Measurements from ENCODE around the gene ARHGAP26.

ARHGAP26 gene

GRCh38 chr5:143174714-143175398 is 404.7 kb downstream of the ARHGAP26 start:
- no peak for FAIRE-seq

- no peak for FAIRE-seq
These were observed 405.9 kb downstream of the ARHGAP26 start for GRCh38 chr5:143176048-143176447.

- FAIRE-seq = no peak
These were observed 407.2 kb downstream of the ARHGAP26 start for GRCh38 chr5:143177263-143177983.

- FAIRE-seq = no peak
These were observed 409.1 kb downstream of the ARHGAP26 start for GRCh38 chr5:143179126-143179740.

DNA sequence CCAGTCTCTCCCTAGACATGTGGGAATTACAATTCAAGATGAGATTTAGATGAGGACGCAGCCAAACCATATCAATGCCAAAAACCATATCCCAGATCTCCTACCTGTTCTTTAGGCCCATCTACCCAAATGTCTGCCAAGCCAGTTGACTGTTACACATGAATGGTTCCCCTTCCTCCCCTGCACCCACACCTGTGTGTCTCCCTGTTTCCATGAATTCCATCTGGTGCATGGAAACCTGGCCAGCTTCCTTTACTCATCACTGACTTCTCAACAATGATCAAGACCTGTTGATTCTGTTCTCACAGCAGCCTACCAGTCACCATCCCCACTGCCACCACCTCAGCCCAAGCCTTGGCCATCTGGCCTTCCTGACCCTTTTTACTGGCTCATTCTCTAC is 410.6 kb downstream of the ARHGAP26 start:
- no peak for FAIRE-seq

DNA sequence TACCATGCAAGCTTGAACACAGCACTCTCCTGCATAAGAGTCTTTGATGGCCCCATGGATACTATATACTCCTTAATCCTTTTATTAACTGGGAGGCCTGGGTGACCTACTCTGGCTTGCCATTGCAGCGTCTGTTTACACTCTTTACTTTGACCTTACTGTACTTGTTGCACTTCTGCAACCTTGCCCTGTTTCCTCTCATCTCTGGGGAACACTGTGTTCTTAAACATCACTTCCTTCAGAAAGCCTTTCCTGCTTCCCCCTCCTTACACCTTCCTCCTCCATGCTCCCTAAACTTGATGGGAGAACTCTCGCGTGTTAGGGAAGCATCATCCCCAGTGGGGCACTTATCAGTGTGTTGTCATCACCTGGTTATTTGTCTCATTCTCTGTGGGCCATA is 411.0 kb downstream of the ARHGAP26 start:
- FAIRE-seq = no peak

DNA sequence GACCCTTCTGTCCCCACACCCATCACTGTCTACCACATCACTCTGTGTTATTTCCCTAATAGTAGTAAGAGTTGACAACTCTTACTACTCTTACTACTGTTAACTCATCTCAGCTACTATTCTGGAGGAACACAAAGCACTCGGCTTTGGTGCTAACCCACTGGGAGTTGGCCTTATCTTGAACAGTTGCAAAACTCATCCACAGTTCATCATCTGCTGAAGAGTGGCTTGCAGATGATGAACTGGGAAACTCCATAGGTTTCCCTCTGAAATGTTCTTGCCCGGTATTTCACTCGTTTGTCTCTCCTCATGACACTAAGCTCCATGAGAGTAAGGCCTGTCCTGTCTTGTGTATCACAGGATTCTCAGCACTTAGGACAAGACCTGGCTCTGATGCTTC is 411.9 kb downstream of the ARHGAP26 start:
- FAIRE-seq = no peak

- no peak for FAIRE-seq
These were observed 413.0 kb downstream of the ARHGAP26 start for GRCh38 chr5:143182901-143183820.

DNA sequence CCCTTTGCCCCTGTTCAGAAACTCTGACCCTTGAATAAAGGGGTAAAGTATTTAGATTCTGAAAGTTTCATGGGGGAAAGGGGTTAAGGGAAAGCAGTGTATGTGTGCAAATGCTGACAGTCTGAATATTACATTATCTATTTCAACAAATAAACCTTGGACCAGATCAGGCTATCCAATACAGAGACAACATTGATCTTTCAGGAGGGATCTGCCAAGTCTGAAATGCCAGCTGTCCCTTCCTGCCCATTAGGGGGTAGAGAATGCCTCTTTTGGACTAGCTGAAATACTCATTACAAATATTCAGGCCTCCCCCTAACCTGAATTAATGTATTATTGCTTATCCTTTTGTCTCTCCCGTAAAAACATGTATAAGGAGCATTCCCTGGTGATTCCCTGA is 413.8 kb downstream of the ARHGAP26 start:
- no peak for FAIRE-seq

- FAIRE-seq = no peak
These were observed 416.4 kb downstream of the ARHGAP26 start for GRCh38 chr5:143186623-143187022.

GRCh38 chr5:143187495-143187894 is 417.3 kb downstream of the ARHGAP26 start:
- FAIRE-seq = no peak

GRCh38 chr5:143188083-143188482 is 417.9 kb downstream of the ARHGAP26 start:
- FAIRE-seq = no peak

DNA sequence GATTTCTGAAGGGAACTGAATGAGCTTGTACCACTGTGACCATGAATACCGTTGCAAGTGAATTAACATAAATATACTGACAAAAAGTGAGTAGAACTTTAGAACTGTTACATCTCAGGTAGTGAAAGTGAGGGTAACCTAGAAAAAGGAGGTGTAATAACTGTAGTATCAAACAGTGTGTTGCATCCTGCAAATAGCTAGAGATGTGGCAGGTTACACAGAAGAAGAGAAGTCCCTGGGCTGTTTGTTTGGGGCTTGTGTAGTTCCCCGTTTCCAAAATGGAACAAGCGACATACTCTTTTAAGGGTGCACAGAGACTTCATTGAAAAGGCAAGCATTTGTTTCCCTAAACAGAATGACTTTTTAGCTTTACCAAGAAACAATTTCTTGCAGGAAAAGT is 418.5 kb downstream of the ARHGAP26 start:
- no peak for FAIRE-seq

- no peak for FAIRE-seq
These were observed 420.2 kb downstream of the ARHGAP26 start for GRCh38 chr5:143190260-143190810.

GRCh38 chr5:143191720-143192119 is 421.5 kb downstream of the ARHGAP26 start:
- FAIRE-seq = no peak

GRCh38 chr5:143192191-143192900 is 422.2 kb downstream of the ARHGAP26 start:
- FAIRE-seq = no peak

- no peak for FAIRE-seq
These were observed 424.0 kb downstream of the ARHGAP26 start for GRCh38 chr5:143194206-143194605.

DNA sequence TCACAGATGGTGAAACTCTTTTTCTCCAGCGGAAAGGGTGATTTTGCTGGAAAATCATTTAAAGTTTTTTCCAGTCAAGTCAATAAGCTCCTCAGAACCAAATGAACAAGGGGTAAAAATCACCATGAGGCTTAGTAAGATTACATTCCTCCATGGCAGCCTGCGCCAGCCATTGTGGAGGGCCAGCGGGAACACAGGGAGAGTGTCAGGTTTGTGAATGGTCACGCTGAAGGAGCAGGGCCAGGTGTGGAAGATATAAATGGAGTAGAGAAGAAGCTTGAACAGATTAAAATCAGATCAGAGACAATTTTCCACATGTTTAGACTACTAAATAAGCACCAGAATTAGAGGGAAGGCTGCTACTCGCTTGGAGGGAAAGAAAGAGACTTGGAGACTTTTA is 424.5 kb downstream of the ARHGAP26 start:
- FAIRE-seq = no peak

DNA sequence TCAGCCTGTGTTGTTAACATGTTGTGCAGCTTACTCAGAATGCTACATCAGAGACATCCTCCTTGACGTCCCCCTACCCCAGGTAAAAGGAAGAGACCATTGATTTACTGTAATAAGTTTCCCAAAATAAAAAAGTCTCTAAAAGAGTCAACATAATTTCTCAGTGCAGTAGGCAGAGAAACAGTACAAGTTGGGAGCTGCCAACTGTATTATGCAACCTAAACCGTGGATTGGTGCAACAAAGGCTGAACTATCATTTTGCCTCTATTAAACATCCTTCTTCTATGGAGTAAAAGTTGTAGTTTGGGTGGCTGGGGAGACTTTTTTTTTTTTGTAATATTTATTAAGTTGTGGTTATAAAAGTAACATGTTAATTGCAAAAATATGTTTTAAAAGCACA is 425.3 kb downstream of the ARHGAP26 start:
- FAIRE-seq = no peak

DNA sequence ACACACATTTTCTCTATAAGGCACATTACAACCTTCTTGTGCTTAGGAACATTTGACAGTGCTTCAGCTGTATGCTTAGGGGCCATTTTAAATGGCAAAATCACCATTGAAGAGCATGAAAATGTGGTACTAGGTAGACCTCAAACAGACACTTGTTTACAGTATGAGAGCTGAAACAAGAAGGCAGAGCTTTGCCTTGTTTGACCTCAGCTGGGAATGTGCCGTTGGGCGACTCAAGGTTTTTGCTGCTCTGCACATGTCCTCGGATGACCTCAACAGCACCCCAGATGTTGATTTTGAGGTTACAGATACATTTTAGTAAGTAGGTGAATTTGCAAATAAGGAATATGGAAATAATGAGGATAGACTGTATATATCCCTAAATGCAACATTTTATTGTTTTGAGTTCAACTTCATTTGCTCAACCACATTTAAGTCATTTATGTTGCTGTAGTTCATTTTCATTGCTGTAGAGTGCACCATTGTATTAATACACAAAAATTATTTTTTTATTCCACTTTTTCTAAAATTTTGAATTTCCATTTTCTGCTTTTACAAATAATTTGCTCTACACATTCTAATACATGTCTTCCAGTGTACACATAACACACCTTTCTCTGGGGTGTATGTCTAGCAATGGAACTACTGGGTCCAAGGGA is 426.6 kb downstream of the ARHGAP26 start:
- no peak for FAIRE-seq

GRCh38 chr5:143197260-143197656 is 427.1 kb downstream of the ARHGAP26 start:
- FAIRE-seq = no peak

Measured in colon (tissue), 2 donors.